NB4 (cell line): Measurements from ENCODE around the gene PTCH2.

Experiments
- MAX ChIP-seq: IDR thresholded peaks from 2 replicates; pipeline ENCODE4 v1.6.1; 2011; ENCODE audit warnings: low read depth, low read length
- MYC ChIP-seq: IDR thresholded peaks from 2 replicates; pipeline ENCODE4 v1.6.1; 2011; ENCODE audit warnings: low read depth, low read length
- POLR2A ChIP-seq: IDR thresholded peaks from 2 replicates; pipeline ENCODE4 v1.6.1; 2011; ENCODE audit warnings: mild to moderate bottlenecking; ENCODE audit not compliant: insufficient read length; ENCODE audit errors: extremely low read depth
- TF ChIP-seq, protein P1 (sequence below): IDR thresholded peaks from one replicate; pipeline ENCODE4 v1.5.1; 2012; ENCODE audit warnings: low read depth, low read length

- TF ChIP-seq, protein P1, sequence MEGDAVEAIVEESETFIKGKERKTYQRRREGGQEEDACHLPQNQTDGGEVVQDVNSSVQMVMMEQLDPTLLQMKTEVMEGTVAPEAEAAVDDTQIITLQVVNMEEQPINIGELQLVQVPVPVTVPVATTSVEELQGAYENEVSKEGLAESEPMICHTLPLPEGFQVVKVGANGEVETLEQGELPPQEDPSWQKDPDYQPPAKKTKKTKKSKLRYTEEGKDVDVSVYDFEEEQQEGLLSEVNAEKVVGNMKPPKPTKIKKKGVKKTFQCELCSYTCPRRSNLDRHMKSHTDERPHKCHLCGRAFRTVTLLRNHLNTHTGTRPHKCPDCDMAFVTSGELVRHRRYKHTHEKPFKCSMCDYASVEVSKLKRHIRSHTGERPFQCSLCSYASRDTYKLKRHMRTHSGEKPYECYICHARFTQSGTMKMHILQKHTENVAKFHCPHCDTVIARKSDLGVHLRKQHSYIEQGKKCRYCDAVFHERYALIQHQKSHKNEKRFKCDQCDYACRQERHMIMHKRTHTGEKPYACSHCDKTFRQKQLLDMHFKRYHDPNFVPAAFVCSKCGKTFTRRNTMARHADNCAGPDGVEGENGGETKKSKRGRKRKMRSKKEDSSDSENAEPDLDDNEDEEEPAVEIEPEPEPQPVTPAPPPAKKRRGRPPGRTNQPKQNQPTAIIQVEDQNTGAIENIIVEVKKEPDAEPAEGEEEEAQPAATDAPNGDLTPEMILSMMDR: no peak
- TF ChIP-seq POLR2A (no peak), MAX (no peak), MYC (no peak)
Observed at GRCh38 chr1:44817307-44817706, 25.7 kb downstream of the PTCH2 start.
